Tongue (tissue), 2 donors: ENCODE data around the gene GOLGA2. TPM values are rescaled to one million over a fixed set of nuclear protein-coding genes. Genes with fewer than 3 reads are reported as not detected.
"Not testable (repeated sequence)": the region's sequence is repeated elsewhere in the genome, so short reads cannot be mapped to it uniquely, and the experiment has no call there.

Experiments
- DNase-seq: peaks from one replicate; pipeline ENCODE4 v3.0.0-alpha.2; 2015
- total RNA-seq: library from RNA; depleted of rRNA; stranded (reverse); fragments of >200 nt; gene quantifications from one replicate; pipeline ENCODE4 v1.2.3, GENCODE V29; 2014

Gene GOLGA2
- total RNA-seq, 1 donor from 2014 or later, result 134 TPM

GRCh38 chr9:128242124-128242523 is 33.7 kb downstream of the GOLGA2 start:
- DNase-seq, result no peak

DNA sequence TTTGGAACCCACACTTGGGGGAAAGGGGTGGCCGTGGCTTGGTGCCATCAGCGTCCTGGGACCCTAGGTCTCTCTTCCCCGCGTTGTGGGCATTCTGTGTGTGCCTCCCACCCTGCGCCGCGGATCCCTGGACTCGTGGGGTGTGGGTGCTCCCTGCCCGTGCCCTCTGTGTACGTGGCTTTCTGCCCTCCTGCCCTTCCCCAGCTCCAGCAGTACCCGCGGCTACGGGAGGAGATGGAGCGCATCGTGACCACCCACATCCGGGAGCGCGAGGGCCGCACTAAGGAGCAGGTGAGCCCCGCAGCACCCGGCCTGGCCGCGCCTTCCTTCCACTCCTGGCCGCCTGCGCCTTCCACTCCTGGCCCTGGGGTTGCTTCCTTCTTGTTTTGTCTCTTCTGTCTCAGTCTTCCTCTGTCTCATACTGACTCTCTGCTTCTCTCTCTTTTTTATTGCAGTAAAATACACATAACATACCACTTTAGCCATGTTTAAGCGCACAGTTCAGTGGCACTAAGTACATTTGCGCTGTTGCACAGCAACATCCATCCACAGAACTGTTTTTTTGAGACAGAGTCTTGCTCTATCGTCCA is 41.9 kb downstream of the GOLGA2 start:
- DNase-seq, result no peak

DNA sequence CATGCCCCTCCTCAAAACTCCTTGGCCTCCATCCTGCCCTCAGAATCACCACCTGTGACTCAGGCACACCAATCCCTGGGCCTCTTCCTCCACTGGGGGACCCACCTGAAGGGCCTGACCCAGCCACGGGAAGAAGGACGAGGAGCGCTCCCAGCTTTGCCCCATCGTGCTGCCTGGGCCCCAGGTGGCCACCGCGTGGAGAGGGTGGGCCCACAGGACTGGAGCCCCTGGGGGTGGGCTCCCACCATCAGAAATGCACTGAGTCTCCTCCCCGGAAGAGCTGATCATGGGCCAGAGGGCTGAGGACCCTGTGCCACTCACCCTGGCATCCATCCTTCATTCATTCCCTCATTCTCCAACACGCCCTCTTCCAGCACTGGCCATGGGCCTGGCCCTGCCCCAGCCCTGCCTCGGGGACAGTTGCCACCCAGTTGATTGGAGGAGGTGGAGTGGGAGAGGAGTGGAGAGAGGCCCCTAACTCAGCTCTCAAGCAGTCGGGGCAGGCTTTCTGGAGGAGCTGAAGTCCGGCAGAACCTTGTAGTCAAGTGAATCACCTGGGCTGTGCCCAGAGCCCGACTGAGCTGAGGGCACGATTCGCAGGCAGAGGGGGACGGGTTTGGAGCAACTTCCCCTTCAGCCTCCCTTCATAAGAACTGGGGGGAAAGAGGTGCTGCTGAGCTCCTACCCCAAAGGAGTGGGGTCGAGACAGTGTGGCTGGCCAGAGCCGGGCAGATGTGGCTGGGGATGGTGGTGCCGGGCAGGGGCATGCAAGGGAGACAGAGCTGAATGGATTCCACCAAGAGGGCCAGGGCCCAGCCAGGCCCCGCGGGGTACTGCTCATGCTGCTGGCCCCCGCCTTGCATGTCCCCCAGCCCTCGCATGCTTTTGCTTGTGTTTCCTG is 43.0 kb downstream of the GOLGA2 start:
- DNase-seq, result no peak

DNA sequence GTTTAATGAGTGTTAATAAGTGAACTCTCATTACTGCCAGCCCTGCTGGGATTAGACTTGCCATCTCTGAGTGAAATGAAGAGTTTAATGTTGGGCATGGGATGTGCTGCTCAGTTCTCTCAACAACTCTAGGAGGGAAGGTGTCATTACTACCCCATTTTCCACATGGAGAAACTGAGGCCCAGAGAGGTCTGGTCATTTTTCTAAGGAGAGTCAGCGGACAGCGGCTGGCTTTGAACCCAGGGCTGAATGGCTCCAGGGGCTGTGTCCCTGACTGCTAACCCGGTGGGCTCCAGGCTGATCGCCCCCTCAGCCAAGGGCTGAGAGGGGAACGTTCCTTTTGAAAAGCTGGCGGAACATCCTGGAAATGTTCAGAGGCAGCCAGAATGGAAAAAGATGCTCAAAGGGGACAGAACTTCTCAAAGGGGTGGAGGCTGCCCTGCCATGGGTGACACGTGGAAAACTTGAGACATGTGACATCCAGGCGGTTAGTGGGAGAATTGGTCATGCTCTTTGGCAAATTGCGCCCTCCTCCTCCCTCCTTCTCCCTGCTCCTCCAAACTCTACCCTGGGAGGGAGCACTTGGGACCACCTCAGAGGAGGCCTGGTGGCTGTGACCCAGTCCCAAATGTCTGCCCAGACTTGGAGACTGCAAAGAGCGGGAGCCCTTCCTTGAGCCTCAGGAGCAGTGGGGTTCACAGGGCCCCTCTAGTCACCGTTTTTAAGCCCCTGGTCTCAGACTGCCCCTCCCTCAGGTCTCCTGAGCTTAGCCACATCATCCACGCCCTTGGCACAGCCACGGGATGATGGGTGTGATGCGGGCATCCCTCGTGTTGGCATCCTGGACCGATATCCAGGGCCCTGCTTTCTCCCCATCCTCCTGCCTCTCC is 43.9 kb downstream of the GOLGA2 start:
- DNase-seq, result peak; percentile 41

DNA sequence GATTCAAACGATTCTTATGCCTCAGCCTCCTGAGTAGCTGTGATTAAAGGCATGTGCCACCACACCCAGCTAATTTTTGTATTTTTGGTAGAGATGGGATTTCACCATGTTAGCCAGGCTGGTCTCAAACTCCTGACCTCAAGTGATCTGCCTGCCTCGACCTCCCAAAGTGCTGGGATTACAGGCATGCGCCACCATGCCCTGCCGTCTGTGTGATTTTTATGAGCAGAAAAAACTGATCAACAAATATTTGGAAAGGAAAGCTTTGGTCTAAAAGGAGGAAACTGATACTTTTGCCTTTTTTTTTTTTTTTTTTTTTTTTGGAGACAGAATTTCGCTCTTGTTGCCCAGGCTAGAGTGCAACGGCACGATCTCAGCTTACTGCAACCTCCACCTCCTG is 44.9 kb downstream of the GOLGA2 start:
- DNase-seq, result not testable (repeated sequence)

DNA sequence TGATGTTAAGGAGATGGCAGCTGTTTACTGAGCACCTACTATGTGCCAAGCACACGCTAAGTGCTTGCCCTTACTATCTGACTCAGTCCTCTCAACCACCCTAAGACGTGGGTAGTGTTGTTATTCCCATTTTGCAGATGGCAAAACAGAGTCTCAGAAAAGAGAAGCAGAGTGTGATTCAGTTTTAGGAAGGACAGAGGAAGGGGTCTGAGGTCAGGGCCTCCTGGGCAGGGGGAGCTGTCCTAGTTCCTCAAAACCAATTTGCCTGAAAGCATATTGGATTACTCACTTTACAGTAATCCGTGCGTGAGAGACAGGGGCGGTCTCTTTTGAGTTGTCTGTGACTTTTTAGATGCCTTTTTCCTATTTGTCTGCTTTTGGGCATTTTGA is 49.4 kb downstream of the GOLGA2 start:
- no peak for DNase-seq

- DNase-seq, result no peak
Measured at GRCh38 chr9:128225770-128226411, 49.9 kb downstream of the GOLGA2 start.

- no peak for DNase-seq
Measured at GRCh38 chr9:128224877-128225276, 50.9 kb downstream of the GOLGA2 start.

DNA sequence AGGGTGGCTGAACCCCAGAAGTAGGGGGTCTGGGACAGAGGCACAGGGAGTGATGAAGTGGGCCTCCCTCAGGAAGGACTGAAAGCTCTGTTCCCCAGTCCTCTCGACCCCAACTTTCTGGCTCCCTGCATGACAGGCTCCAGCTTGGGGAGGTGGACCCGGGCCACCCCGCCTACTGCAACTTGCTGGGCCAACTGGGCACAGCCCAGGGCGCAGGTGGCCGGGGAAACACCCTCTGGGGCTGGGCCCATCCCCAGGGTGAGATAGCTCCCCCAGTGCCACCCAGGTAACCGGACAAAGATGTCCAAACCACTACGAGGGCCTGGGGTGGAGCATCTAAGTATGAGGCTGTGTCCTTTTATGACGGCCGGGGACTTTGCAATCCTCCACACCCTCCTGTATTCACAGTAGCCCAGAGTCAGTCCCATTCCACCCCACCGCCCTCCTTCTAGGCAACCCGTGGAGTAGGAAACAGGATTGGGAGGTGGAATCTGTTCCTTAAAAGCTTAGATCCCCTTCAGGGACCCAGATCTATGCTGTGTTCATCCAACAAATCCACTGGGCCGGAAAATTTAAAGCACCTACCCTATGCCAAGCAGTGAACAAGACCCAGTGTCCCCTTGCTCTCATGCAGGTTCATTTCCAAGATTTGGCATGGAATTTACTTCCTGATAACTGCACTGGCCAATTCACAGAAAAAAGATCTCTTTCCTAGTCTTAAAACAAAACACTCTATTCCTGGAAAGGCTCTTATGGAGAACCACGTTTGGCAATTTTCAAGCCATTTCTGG is 52.7 kb downstream of the GOLGA2 start:
- DNase-seq, result no peak

- DNase-seq, result no peak
Measured at GRCh38 chr9:128222026-128222425, 53.8 kb downstream of the GOLGA2 start.

GRCh38 chr9:128219831-128220230 is 56.0 kb downstream of the GOLGA2 start:
- DNase-seq, result no peak

GRCh38 chr9:128218518-128219389 is 57.1 kb downstream of the GOLGA2 start:
- peak; percentile 95 for DNase-seq

- DNase-seq, result no peak
Measured at GRCh38 chr9:128218172-128218517, 57.7 kb downstream of the GOLGA2 start.

DNA sequence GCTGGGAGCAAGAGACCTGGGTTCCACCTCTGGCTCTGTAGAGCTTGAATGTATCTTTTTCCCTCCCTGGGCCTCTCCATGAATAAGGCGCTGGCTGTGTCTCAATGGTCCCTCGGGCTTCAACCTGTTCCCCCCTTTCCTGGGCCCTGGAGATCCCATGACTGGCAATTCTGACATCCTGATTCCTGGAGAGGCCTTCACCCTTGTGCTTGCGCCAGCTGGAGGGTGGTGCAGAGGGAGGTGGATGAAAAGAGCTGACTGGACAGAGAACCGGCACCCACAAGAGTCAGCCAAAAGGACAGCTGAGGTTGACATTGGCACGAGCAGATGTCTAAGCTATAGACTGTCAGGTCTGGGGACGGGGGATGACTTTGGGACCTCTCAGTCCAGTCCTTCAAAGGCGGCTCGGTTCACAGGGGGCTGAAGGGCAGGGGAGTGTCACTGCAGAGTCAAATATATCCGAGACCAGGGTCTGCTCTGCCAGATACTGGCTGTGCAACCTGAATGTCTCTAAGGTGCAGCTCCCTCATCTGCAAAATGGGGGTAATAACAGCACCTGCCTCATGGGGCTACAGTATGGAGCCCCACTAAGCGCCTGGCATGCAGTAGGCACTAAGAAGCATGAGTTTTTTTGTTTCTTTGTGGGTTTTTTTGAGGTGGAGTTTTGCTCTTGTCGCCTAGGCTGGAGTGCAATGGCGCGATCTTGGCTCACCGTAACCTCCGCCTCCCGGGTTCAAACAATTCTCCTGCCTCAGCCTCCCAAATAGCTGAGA is 58.8 kb downstream of the GOLGA2 start:
- no peak for DNase-seq

DNA sequence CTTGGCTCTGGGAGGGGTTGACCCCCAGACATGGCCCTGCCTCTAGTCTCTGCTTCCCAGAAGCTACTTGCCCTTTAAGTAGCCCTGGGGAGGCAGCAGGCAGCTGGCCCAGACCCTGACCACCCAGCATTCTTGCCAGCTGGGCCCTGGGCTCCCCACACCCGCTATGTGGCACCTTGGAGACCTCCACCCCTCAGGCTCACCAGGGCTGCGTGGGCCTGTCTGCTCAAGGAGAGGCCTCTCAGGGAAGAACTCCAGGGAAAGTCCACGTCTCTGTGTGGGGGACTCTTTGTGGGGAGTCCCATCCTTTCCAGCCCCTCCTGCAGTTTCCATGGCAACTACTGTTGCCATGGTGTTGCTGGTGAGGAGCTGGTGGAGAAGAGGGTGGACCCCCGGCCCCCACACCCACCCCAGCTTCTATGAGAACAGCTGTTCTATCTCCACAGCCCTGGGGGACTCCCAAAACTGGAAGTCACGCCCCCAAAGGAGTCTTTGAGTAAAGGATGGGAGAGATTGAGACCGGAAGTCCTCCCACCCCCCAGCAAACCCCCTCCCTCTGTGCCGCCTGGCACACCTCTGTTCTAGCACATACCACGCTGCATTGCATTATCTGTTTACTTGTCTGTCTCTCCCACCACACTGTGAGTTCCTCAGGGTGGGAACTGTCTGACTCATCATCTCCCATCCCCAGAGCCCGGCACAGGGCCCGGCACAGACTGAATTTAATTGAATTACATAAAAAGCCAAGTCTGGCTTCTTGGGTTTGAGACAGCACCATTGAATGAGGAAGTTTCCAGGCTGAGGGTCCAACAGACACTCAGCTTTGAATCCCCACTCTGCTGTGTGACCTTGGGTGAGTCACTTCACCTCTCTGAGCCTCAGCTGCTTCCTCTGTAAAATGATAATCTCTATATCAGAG is 60.1 kb downstream of the GOLGA2 start:
- DNase-seq, result peak; percentile 28

DNA sequence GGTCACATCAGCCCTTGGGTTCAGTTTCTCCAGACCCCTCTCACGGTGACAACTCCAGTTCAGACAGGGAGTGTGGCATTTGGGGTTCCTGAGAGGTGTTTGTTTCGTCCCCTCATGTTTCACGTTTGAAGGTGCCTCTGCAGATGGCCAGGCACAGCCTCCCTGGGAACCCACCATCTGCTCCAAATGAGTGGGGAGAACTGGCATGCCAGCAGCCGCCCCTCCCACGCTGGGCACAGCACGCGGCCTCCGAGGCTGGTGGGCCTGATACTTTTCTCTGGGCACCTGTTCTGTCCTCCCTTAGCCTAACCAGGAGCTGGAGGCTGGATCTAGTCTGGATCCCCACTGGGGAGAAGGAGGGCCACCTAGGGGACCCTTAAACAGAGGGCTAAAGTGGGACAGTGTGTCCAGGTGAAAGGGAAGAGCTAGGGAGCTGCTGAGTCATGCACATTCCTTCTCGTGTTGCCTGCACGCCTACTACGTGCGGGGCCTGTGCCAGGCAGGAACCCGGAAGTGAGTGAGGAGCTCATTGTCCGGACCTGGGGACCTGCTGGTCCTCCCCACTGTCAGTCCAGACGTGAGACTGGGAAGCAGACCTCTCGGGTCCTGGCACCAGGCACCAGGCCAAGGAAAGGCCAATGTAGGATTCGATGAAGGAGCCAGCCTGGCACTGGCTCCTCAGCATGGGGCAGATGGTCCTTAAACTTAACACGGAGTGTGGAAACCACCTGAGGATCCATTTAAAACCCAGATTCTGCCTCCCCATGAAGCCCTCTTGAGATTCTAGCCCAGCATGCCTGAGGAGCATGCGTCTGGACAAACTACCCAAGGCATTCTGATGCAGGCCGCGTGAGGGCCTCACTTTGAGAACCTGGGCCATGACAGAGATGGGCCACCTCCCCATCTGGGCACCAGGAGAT is 61.0 kb downstream of the GOLGA2 start:
- no peak for DNase-seq

- DNase-seq, result peak; percentile 38
Measured at GRCh38 chr9:128213746-128214497, 61.9 kb downstream of the GOLGA2 start.
